Upper lobe of left lung (tissue), 4 donors: ENCODE data around the gene SMCHD1.

Experiments used
- CTCF ChIP-seq, 6 experiments: fragments of 450-650 bp in 4 of 6; fragments of 200-600 bp in 2 of 6; sonication (generic) in 2 of 6; IDR thresholded peaks; one replicate each; pipeline ENCODE4 v1.5.1; 2016 to 2019; ENCODE audit warnings: antibody characterized with exemption in 6 of 6
- POLR2A ChIP-seq, 4 donors: fragments of 450-650 bp; IDR thresholded peaks; one replicate each; pipeline ENCODE4 v1.5.1; 2016 to 2017; ENCODE audit warnings: antibody characterized with exemption in 4 of 4, mild to moderate bottlenecking in 2 of 4
- POLR2AphosphoS5 ChIP-seq, 2 donors: sonication (generic); formaldehyde crosslinking; IDR thresholded peaks; one replicate each; pipeline ENCODE4 v1.5.1; 2017; ENCODE audit warnings: antibody characterized with exemption in 2 of 2

- TF ChIP-seq POLR2A (IDR thresholded peaks at IDR 0.05) (no peak), POLR2AphosphoS5 (IDR thresholded peaks at IDR 0.05) (no peak), CTCF (IDR thresholded peaks at IDR 0.05) (no peak)
These were observed 30.9 kb downstream of the SMCHD1 start for GRCh38 chr18:2686349-2686968.
